M059J (cell line): Measurements from ENCODE around the gene ANKLE1. TPM values are rescaled to one million over a fixed set of nuclear protein-coding genes. Genes with fewer than 3 reads are reported as not detected.

Source experiments
- total RNA-seq: library from RNA; depleted of rRNA; stranded (reverse); fragments of >200 nt; shearing (Covaris generic); gene quantifications from 2 replicates; pipeline ENCODE4 v1.2.3, GENCODE V29; 2014; rRNA removed

The ANKLE1 gene
- total RNA-seq, 1 experiment from 2014 or later: 0.69 TPM

Other genes starting within 250 kb of the ANKLE1 start
- 20.9 and 23.7 TPM in 2 replicates for gene HAUS8, start 206.4 kb upstream of the ANKLE1 start, total RNA-seq
- gene MYO9B, start 206.1 kb upstream of the ANKLE1 start, total RNA-seq: 33.0 and 57.0 TPM in 2 replicates
- 17.9 and 18.1 TPM in 2 replicates for gene USE1, start 66.5 kb upstream of the ANKLE1 start, total RNA-seq
- 7.9 and 9.7 TPM in 2 replicates for gene OCEL1, start 55.7 kb upstream of the ANKLE1 start, total RNA-seq
- 35.5 and 56.4 TPM in 2 replicates for gene NR2F6, start 36.0 kb upstream of the ANKLE1 start, total RNA-seq
- gene USHBP1, start 17.2 kb upstream of the ANKLE1 start, total RNA-seq: not detected in 2 replicates
- gene BABAM1, start 14.5 kb upstream of the ANKLE1 start, total RNA-seq: 121 and 122 TPM in 2 replicates
- gene ABHD8, start 21.5 kb downstream of the ANKLE1 start, total RNA-seq: 19.1 and 30.2 TPM in 2 replicates
- gene MRPL34, start 24.0 kb downstream of the ANKLE1 start, total RNA-seq: 73.2 and 83.3 TPM in 2 replicates
- gene DDA1, start 27.7 kb downstream of the ANKLE1 start, total RNA-seq: 40.5 and 50.3 TPM in 2 replicates
- gene ANO8, start 53.0 kb downstream of the ANKLE1 start, total RNA-seq: 3.5 and 5.6 TPM in 2 replicates
- gene GTPBP3, start 55.7 kb downstream of the ANKLE1 start, total RNA-seq: 9.6 and 16.8 TPM in 2 replicates
- 0.05 TPM in 1 of 2 replicates, not detected in the other for gene PLVAP, start 95.4 kb downstream of the ANKLE1 start, total RNA-seq
- 0.47 TPM in 1 of 2 replicates, not detected in the other for gene CCDC194, start 112.3 kb downstream of the ANKLE1 start, total RNA-seq
- gene BST2, start 123.7 kb downstream of the ANKLE1 start, total RNA-seq: 490 and 600 TPM in 2 replicates
- gene MVB12A, start 138.1 kb downstream of the ANKLE1 start, total RNA-seq: 144 and 151 TPM in 2 replicates
- gene TMEM221, start 166.8 kb downstream of the ANKLE1 start, total RNA-seq: 0.25 TPM in 1 of 2 replicates, not detected in the other
- not detected in 2 replicates for gene NXNL1, start 179.0 kb downstream of the ANKLE1 start, total RNA-seq
- 4.8 and 12.2 TPM in 2 replicates for gene SLC27A1, start 188.6 kb downstream of the ANKLE1 start, total RNA-seq
- 53.3 and 66.8 TPM in 2 replicates for gene PGLS, start 229.7 kb downstream of the ANKLE1 start, total RNA-seq